ENCODE results near the gene CYB561D2.
A peak's percentile ranks its signal among the peaks of the same experiment; 100 is the strongest.

The CYB561D2 gene

DNA sequence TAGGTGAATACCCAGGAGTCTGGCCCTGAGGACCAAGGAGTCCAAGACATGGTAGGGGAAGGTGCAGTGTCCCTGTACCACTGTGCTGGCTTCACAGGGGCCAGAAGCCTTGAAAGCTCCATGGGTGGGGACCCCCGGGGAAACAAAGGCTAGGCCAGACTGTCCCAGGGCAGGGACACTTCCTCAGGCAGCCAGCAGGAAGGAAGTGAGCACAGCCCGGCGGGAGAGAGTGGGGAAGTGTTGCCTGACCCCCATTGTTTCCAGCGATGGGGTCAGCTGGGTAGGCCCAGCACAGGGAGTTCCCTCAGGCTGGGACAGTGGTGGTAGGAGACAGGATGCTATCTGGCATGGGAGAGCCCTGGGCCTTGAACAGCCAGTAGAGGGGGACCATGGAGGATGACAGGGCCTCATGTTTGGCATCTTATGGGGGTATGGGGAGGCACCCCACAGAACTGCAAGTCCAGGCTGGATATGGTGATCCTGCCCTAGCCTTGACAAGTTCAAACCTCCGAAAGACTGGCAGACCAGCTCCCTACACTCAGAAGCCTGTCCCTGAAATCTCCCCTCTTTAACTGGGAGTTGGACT, 27.0 kb upstream of the CYB561D2 start:
- no peak for DNase-seq

DNA sequence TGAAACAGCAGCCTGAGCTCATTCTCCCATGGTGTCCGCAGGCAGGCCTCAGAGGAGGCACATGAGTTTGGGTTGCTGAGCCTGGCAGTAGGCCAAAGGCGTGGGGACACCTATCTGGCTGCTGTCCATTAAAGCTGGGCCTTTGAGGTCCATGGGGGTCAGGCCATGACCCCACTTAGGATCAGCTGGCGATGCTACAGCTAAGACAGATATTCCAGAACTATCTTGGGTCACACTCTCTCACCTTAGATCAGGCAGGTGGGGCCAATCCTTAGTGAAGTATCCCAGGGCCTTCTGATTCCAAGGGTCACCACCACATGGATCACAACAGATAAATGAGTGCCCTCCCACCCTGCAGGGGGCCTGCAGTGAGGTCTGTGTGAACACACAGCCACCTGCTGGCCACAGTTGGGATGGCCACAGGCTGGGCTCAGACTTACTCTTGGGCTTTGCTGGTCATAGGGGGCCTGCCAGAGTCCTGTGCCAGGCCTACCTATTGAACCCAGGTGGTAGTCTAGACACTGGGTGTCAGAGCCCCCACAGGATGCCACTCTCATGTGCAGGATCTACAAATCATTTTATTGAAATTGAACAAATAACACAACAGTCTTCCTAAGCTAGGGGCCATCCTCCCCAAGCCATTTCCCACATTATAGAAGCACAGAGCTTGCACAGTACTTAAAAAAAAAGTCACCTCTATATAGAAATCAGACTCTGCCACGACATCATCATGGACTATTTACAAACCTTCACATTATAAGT, 26.1 kb upstream of the CYB561D2 start:
- peak; percentile 27 to 65 (median 40) for DNase-seq

DNA sequence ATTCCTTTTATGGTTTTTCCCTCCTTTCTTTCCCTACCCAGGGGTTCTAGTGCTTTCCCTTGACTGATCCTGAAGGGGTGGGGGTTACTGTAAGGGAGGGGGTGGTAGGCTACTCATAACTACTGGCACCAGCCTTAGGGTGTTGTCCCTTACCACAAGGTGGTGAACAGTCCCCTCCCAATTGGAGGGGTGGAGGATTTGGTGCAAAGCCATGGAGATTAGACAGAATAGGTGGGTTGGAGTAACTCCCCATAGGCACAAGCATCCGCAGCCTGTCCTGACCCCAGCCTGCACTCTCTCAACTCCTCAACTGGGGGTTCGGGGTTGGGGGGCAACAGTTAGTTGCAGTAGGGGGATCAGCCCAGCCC, 25.6 kb upstream of the CYB561D2 start:
- no peak for DNase-seq

DNA sequence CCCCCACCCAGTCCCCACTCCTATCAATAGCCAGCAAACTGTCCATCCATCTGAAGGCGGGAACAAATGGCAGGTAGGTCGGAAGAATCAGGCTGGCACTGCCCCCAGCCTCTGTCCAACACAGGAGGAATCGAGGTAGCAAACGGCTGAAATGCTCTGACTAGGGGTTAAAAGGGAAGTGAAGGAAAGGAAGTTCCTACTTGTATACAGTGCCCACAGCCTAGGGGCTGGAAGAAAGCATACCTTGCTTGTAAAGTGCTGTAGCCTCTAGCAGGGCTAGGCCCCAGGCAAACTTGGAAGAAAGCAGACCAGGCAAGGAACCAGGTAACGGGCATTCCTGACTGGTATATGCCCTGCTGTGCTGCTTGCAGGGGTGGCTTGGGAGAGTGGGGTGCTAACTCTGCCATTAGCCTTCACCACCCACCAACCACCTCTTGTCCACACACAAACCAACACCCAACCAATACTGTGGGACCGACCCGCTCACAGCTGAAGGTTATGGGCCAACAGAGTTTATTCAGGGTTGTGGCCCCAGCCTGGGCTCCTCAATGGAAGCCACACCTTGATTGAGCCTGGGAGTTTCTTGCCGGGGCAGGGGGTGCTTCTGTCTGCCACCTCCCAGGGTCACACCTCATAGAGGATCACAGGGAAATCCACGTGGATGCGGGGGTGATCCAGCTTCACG, 25.0 kb upstream of the CYB561D2 start:
- no peak for DNase-seq

DNA sequence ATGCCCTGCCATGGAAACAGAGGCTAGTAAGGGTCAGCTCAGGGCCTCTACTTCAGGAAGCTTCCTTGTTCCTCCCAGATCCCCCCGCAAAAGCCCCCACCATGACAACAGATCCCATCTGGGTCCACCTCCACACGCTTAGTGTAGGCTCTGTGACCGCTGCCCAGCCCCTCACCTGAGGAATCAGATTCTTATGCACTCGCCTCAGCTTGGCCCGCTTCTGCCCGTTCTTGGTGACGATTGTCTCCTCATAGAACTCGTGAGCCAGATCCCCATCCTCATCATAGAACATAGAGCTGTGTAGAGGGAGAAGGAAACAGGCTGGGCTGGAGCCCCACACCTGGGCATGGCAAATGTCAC, 24.5 kb upstream of the CYB561D2 start:
- DNase-seq = no peak

DNA sequence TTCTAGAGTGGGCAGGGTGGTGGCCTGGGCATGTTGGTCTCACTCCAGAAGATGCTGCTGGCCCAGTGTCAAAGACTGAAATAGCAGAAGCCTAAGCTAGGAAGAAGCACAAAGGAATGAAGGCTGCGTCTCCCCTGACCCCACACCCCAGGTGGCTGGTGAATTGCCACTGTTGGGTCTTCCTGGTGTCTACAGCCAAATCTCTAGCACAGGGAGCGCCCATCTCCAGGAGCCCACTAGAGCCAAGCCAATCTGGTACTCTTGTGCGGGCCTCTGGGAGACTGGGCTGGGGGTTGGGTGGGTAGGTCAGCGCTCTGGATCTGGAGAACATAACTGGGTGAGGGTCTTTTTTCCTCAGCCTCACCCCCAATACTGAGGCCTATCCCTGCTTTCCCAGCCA, 23.5 kb upstream of the CYB561D2 start:
- DNase-seq = no peak

DNA sequence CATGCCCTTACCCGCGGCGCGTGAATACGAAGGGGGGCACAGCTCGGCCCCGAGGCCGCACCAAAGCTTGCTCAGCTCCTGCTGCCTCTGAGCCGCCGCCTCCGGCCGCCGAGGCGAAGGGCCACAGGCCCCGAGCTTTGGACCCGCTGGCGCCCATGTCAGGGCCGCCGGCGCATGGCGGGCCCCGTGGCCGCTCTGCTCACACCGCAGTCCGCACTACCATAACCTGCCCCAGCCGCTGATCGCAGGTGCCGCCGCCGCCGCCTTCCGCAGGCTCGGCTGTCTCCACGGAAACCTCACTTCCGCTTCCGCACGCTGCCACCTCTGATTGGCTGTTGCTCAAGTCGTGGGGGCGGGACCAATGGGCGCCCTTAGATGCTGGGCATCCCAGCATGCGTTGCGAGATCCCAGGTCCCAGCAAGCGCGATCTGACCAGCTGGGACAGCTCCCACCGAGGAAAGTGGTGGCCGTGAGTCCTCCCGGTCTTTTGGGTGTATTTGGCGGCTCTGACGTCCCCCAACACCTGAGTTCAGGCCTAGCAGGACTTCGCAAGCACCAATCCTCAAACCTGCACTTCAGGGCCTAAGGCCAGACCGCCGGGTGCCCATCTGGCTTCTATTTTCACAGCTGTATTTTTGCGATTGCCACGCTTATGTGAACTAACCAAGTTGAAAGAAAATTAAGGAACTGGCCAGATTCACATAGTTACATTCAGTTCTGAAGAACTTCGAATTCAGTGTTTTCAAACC, 22.5 kb upstream of the CYB561D2 start, which contains the start of gene TUSC2:
TSS of gene TUSC2 (minus strand) at position 281 of the 749 bp plus-strand sequence. CDS start at position 157, 124 bp downstream.
- DNase-seq = peak; percentile 91 to 95 (median 93)

DNA sequence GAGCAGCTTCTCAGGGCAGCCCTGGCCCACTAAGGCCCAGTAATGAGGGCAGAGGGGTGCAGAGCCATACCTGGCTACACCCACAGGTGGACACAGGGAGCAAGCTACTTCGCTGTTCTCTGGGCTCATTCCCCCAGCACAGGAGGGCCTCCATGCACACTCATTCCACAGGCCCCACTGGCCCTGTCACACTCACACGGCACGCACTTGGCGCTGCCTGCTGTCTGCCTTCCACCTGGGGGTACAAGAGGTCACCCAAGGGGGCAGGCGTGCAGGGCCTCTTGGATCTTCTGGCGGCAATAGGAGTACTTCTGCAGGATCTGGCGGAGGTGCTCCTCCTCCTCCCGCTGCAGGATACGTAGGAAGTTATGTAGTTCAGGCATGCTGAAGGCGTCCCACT, 20.3 kb upstream of the CYB561D2 start:
- DNase-seq = no peak

- DNase-seq = no peak
Measured at GRCh38 chr3:50331364-50331907, 19.2 kb upstream of the CYB561D2 start.

DNA sequence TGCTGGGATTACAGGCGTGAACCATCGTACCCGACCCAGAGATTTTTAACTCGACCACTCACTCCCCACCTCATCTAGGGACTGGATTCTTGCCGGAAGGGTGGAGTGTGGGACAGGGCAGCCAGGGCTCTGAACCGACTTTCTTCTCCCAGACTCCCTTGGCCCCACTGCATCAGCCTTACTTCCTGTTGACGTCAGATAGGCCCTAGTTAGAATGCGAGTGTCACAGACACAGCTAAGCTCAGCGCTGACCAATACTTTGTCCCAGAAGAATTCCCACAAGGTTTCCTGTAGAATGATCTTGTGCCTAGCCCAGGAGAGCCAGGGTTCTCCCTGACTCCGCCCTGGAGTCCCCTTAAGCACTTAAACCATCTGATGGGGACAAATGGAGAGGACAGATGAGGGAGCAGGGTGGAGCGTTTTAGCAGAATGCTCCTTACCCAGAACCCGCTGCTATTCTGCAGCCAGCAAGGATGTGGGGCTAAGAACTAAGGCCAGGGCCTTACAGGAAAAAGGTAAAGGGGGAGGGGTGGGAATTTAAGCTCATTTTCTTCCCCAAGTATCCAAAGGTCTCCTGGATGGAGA, 16.8 kb upstream of the CYB561D2 start:
- no peak for DNase-seq

DNA sequence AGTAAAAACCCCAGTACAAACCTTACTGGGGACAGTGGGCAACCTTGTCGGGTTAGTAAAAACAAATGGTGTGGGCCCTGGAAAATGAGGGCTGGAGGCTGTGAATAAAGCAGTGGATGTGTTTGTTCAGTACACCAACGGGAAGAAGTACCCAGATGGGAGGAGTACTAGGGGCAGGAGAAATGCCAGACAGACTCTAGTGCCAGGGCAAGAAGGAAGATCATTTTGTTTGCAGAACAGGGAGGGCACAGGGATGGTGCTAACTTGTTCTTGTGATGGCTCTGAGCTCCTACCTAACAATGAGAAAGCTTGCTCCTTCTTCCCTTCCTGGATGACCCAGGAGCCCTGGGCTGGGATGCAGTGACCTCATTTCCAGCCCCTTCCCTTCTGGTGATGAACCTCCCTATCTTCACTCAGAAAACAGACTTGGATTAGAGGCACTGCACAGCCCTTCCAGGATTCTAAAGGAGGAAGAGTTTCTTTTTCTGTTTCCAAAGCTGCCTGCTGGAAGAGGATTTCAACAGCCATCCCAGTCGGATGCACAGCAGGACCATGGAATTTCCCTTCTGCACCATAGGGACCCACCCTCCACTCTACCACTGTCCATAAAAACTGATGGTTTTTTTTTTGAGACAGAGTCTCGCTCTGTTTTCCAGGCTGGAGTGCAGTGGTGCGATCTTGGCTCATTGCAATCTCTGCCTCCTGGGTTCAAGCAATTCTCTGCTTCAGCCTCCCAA, 16.2 kb upstream of the CYB561D2 start:
- no peak for DNase-seq

- DNase-seq = peak in 1 of 3 experiments; percentile 49
Measured at GRCh38 chr3:50336452-50337174, 14.0 kb upstream of the CYB561D2 start.

- peak; percentile 93 to 98 (median 95) for DNase-seq
Measured at GRCh38 chr3:50337175-50337861, 13.3 kb upstream of the CYB561D2 start.

GRCh38 chr3:50338965-50339364, 11.7 kb upstream of the CYB561D2 start:
- DNase-seq = no peak

DNA sequence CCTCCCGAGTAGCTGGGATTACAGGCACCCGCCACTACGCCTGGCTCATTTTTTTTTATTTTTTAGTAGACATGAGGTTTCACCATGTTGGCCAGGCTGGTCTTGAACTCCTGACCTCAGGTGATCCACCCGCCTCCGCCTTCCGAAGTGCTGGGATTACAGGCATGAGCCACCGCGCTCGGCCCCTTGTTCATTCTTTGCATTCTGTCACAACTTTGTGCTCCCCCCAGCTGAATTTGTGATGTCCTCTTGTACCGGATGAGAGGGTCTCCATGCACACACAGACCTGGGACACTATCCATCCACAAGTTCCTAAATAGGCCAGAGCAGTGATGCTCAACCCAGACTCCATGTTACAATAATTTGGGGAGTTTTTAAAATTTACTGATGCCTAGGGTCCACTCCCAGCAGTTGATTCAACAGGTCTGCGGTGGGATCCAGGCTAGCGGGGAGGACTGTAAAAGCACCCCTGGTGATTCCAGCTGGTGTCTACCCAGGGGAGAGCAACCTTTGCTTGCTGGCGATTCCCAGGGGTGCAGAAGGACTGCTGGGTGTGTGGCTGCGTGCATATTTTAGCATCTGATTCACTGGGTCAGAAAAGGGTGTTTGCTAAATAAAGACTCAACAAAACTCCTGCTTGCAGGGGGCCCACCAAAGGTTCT, 11.0 kb upstream of the CYB561D2 start:
- no peak for DNase-seq

- DNase-seq = no peak
Measured at GRCh38 chr3:50340147-50340447, 10.6 kb upstream of the CYB561D2 start.

DNA sequence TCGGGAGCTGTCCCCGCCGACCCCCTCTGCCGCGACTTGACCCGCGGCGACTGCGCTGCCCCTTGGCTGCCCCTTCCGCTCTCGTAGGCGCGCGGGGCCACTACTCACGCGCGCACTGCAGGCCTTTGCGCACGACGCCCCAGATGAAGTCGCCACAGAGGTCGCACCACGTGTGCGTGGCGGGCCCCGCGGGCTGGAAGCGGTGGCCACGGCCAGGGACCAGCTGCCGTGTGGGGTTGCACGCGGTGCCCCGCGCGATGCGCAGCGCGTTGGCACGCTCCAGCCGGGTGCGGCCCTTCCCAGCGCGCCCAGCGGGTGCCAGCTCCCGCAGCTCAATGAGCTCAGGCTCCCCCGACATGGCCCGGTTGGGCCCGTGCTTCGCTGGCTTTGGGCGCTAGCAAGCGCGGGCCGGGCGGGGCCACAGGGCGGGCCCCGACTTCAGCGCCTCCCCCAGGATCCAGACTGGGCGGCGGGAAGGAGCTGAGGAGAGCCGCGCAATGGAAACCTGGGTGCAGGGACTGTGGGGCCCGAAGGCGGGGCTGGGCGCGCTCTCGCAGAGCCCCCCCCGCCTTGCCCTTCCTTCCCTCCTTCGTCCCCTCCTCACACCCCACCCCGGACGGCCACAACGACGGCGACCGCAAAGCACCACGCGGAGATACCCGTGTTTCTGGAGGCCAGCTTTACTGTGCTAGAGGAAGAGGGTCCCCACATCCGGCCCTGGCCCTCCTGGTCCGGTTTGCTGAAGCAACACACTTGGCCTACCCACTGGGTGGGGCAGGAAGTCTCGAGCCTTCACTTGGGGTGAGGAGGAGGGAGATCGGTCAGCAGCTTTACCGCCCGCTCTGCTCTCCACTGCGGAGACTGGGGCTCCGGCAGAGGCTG, 10.0 kb upstream of the CYB561D2 start, which contains the start of gene RASSF1:
TSS of gene RASSF1 (minus strand) at position 389 of the 882 bp plus-strand sequence. CDS start at position 358, 31 bp downstream.
- DNase-seq = no peak

GRCh38 chr3:50341537-50341936, 9.1 kb upstream of the CYB561D2 start:
- DNase-seq = no peak
